ENCODE measurements around the gene SLC6A2.

Gene SLC6A2

GRCh38 chr16:55661941-55662643, 6.3 kb downstream of the SLC6A2 start:
- TF ChIP-seq, protein P1, sequence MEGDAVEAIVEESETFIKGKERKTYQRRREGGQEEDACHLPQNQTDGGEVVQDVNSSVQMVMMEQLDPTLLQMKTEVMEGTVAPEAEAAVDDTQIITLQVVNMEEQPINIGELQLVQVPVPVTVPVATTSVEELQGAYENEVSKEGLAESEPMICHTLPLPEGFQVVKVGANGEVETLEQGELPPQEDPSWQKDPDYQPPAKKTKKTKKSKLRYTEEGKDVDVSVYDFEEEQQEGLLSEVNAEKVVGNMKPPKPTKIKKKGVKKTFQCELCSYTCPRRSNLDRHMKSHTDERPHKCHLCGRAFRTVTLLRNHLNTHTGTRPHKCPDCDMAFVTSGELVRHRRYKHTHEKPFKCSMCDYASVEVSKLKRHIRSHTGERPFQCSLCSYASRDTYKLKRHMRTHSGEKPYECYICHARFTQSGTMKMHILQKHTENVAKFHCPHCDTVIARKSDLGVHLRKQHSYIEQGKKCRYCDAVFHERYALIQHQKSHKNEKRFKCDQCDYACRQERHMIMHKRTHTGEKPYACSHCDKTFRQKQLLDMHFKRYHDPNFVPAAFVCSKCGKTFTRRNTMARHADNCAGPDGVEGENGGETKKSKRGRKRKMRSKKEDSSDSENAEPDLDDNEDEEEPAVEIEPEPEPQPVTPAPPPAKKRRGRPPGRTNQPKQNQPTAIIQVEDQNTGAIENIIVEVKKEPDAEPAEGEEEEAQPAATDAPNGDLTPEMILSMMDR (conservative IDR thresholded peaks at IDR 0.05; ENCODE audit: low read depth), result no peak
- POLR2A ChIA-PET (ENCODE audit: low non-redundant PET), result no interaction called here
- H3K27ac ChIP-seq, result peak overlapping the region; percentile 84
- DNase-seq (ENCODE audit: low spot score), result peak; percentile 53
- CTCF ChIA-PET, result interaction anchor here (0.7 kb wide), 1 partner anchor 14 kb away, joined by 3 read pairs; no protein-coding TSS in a partner anchor

DNA sequence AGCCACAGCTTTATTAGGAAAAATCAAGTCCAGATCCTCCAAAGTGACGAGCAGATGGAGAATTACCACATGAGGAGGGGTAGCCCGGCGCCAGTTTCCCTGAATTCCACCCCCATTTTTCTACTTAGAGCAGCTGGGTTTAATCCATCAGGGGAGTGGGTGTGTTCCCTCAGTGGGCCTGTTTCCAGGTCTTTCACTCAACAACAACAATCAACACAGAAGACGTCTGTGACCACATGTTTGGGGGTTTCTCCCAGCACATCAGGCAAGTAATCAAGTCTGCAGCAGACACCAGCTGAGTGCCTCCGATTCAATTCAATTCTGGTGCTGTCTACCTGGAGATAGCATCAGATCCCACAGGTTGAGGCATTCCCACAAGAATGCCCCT, 6.8 kb downstream of the SLC6A2 start:
- POLR2A ChIA-PET (ENCODE audit: low non-redundant PET), result no interaction called here

DNA sequence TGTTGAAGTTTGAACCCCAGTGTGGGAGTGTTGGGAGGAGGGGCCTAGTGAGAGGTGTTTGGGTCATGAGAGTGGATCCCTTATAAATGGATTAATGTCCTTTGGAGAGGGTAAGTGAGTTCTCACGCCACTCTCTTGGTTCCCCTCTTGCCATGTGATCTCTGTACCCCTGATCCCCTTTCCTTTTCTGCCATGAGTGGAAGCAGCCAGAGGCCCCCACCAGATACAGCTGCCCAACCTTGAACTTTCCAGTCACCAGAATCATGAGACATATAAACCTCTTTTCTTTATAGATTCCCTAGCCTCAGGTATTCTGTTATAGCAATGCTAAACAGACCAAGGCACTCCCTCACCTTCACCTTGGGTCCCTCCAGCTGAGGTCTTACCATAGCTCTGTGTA, 7.4 kb downstream of the SLC6A2 start:
- ChIA-PET CTCF (interaction anchor here (1.1 kb wide), 1 partner anchor 38 kb away, joined by 3 read pairs; no protein-coding TSS in a partner anchor), POLR2A (ENCODE audit: low non-redundant PET) (no interaction called here)
- TF ChIP-seq, protein P1 (conservative IDR thresholded peaks at IDR 0.05; ENCODE audit: low read depth), result no peak
- no peak for DNase-seq (ENCODE audit: low spot score)
- H3K27ac ChIP-seq, result no peak overlapping the region; the same call in 1 of the 2 replicates

More for the DNA sequence above, 6.8 kb downstream of the SLC6A2 start:
- no peak for DNase-seq (ENCODE audit: low spot score)
- TF ChIP-seq, protein P1 (conservative IDR thresholded peaks at IDR 0.05; ENCODE audit: low read depth), result no peak
- peak overlapping the region; percentile 84 for H3K27ac ChIP-seq
- CTCF ChIA-PET, result no interaction called here

- DNase-seq (ENCODE audit: low spot score), result peak; percentile 42
- ChIA-PET POLR2A (ENCODE audit: low non-redundant PET) (no interaction called here), CTCF (interaction anchor here (1.1 kb wide), 1 partner anchor 37 kb away, joined by 3 read pairs; no protein-coding TSS in a partner anchor)
- TF ChIP-seq, protein P1 (conservative IDR thresholded peaks at IDR 0.05; ENCODE audit: low read depth), result no peak
- peak overlapping the region; percentile 31; the same call in 1 of the 2 replicates for H3K27ac ChIP-seq
Observed at GRCh38 chr16:55663765-55664677, 8.2 kb downstream of the SLC6A2 start.

DNA sequence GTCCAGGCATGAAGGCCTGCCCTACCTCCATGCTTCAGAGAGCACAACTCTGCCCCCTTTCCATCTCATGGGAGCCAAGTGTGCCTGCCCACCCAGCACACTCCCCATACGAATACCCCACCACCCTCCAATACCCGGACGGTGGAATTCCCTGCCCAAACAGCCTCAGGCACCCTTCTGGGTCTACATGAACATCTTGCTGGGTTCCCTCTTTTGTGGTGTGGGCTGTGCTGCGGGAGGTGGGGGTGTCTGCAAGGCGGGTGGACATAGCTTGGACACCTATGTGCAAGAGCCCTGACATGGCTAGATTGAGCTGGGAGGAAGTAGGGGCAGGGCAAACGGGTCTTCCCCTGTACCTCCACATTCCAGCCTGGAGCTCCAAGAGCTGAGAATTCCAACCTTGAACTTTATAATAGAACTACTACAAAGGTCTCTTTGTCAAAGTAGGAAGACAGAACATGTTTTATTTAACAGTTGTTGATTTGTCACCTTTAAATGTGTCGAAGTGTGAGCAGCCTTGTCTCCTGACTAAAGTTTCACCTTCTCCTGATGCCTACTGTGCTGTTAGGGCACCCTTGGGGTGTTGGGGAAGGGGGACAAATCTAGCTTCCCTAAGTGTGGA, 9.1 kb downstream of the SLC6A2 start:
- CTCF ChIA-PET, result no interaction called here
- POLR2A ChIA-PET (ENCODE audit: low non-redundant PET), result no interaction called here
- no peak overlapping the region for H3K27ac ChIP-seq

More for the DNA sequence above, 9.1 kb downstream of the SLC6A2 start:
- TF ChIP-seq, protein P1 (conservative IDR thresholded peaks at IDR 0.05; ENCODE audit: low read depth), result no peak
- no peak for DNase-seq (ENCODE audit: low spot score)

All from RWPE1 (cell line).